ENCODE measurements around the gene GINS2.

The GINS2 gene

GRCh38 chr16:85681255-85681654 lies 7.5 kb downstream of the GINS2 start:
- TF ChIP-seq CTCF (conservative IDR thresholded peaks at IDR 0.05; ENCODE audit: low read length) (no peak), EZH2phosphoT487 (IDR thresholded peaks at IDR 0.05; ENCODE audit: borderline replicate concordance) (no peak)
- no peak overlapping the region for H3K4me3 ChIP-seq (ENCODE audit: low read length, poor library complexity, severe bottlenecking)
- peaks cover 5% of the 10 kb centered on the region for H4K20me1 ChIP-seq (ENCODE audit: insufficient read depth, low read length, poor library complexity, severe bottlenecking)
- no peaks in the 10 kb centered on the region for H3K9me2 ChIP-seq (replicated peaks; ENCODE audit: low read depth, low read length)
- H2AFZ ChIP-seq (ENCODE audit: low read length), result no peak overlapping the region
- H3K4me1 ChIP-seq (ENCODE audit: insufficient read depth, low read length, poor library complexity, severe bottlenecking), result peaks cover 7% of the 10 kb centered on the region
- H3K79me2 ChIP-seq (ENCODE audit: insufficient read depth, low read length), result peaks cover 39% of the 10 kb centered on the region
- H3K9me3 ChIP-seq (ENCODE audit: insufficient read depth, low read depth, low read length), result no peaks in the 10 kb centered on the region
- H3K36me3 ChIP-seq (ENCODE audit: insufficient read depth, low read length), result peaks cover 56% of the 10 kb centered on the region
- H3K9ac ChIP-seq (ENCODE audit: low read depth, low read length, poor library complexity, severe bottlenecking), result no peak overlapping the region
- H3K4me2 ChIP-seq (ENCODE audit: low read depth, low read length, poor library complexity, severe bottlenecking), result no peak overlapping the region
- H3K27me3 ChIP-seq (ENCODE audit: insufficient read depth, low read length, poor library complexity, severe bottlenecking), result no peaks in the 10 kb centered on the region
- no peaks in the 10 kb centered on the region; the same call in 1 of the 2 replicates for H3F3A ChIP-seq (ENCODE audit: low read depth)

- H3K4me2 ChIP-seq (ENCODE audit: low read depth, low read length, poor library complexity, severe bottlenecking), result no peak overlapping the region
- H3K4me1 ChIP-seq (ENCODE audit: insufficient read depth, low read length, poor library complexity, severe bottlenecking), result peaks cover 7% of the 10 kb centered on the region
- no peak overlapping the region for H3K4me3 ChIP-seq (ENCODE audit: low read length, poor library complexity, severe bottlenecking)
- H4K20me1 ChIP-seq (ENCODE audit: insufficient read depth, low read length, poor library complexity, severe bottlenecking), result peaks cover 11% of the 10 kb centered on the region
- H3K9me3 ChIP-seq (ENCODE audit: insufficient read depth, low read depth, low read length), result no peaks in the 10 kb centered on the region
- H3K9ac ChIP-seq (ENCODE audit: low read depth, low read length, poor library complexity, severe bottlenecking), result no peak overlapping the region
- peaks cover under 1% of the 10 kb centered on the region; the same call in 1 of the 2 replicates for H3F3A ChIP-seq (ENCODE audit: low read depth)
- H3K27me3 ChIP-seq (ENCODE audit: insufficient read depth, low read length, poor library complexity, severe bottlenecking), result no peaks in the 10 kb centered on the region
- H2AFZ ChIP-seq (ENCODE audit: low read length), result no peak overlapping the region
- TF ChIP-seq EZH2phosphoT487 (IDR thresholded peaks at IDR 0.05; ENCODE audit: borderline replicate concordance) (no peak), CTCF (conservative IDR thresholded peaks at IDR 0.05; ENCODE audit: low read length) (no peak)
- no peaks in the 10 kb centered on the region for H3K9me2 ChIP-seq (replicated peaks; ENCODE audit: low read depth, low read length)
- H3K36me3 ChIP-seq (ENCODE audit: insufficient read depth, low read length), result peaks cover 64% of the 10 kb centered on the region
- H3K79me2 ChIP-seq (ENCODE audit: insufficient read depth, low read length), result peaks cover 32% of the 10 kb centered on the region
Observed at GRCh38 chr16:85680352-85680944, 8.3 kb downstream of the GINS2 start.

DNA sequence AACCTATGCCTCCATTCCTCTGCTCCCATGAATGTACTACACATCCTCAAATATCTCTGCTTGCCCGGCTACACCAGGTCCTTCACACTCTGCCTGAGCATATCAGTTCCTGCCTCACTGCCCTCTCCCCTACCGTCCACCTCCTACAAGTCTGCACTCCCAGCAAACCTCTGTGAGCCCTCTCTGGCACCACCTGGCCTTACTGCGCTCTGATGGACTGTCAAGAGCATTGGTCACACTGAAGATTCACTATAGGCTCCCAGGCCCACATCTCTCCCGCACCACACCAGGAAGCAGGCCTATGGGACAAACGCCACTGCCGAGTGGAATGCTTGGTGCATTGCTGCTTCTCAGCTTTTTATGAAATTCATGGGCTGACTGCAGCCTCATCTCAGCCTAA lies 8.9 kb downstream of the GINS2 start:
- Histone ChIP-seq H3K4me3 (ENCODE audit: low read length, poor library complexity, severe bottlenecking) (no peak overlapping the region), H3K9me2 (replicated peaks; ENCODE audit: low read depth, low read length) (no peaks in the 10 kb centered on the region), H3K9ac (ENCODE audit: low read depth, low read length, poor library complexity, severe bottlenecking) (no peak overlapping the region), H2AFZ (ENCODE audit: low read length) (no peak overlapping the region), H3K27me3 (ENCODE audit: insufficient read depth, low read length, poor library complexity, severe bottlenecking) (no peaks in the 10 kb centered on the region), H4K20me1 (ENCODE audit: insufficient read depth, low read length, poor library complexity, severe bottlenecking) (peaks cover 10% of the 10 kb centered on the region), H3K9me3 (ENCODE audit: insufficient read depth, low read depth, low read length) (no peaks in the 10 kb centered on the region), H3K4me2 (ENCODE audit: low read depth, low read length, poor library complexity, severe bottlenecking) (no peak overlapping the region), H3K36me3 (ENCODE audit: insufficient read depth, low read length) (peaks cover 70% of the 10 kb centered on the region), H3F3A (ENCODE audit: low read depth) (peaks cover 6% of the 10 kb centered on the region; the same call in 1 of the 2 replicates), H3K79me2 (ENCODE audit: insufficient read depth, low read length) (peaks cover 27% of the 10 kb centered on the region), H3K4me1 (ENCODE audit: insufficient read depth, low read length, poor library complexity, severe bottlenecking) (peaks cover 7% of the 10 kb centered on the region)
- no peak for TF ChIP-seq CTCF (conservative IDR thresholded peaks at IDR 0.05; ENCODE audit: low read length)
- TF ChIP-seq EZH2phosphoT487 (IDR thresholded peaks at IDR 0.05; ENCODE audit: borderline replicate concordance), result no peak
